Prostate gland (tissue), 2 donors: ENCODE results near the gene CEP97. TPM values are rescaled to one million over a fixed set of nuclear protein-coding genes. Genes with fewer than 3 reads are reported as not detected.

Experiments
- DNase-seq: peaks from one replicate; pipeline ENCODE4 v3.0.0-alpha.2; 2019; ENCODE audit warnings: low spot score
- H3K27ac ChIP-seq, 2 donors: fragments of 200-600 bp; sonication (generic); 2 replicates each; pipeline ENCODE4 v1.5.1; 2017 to 2019
- H3K27me3 ChIP-seq: fragments of 200-600 bp; sonication (generic); replicated peaks from 2 replicates; pipeline ENCODE4 v1.5.1; 2019; ENCODE audit not compliant: insufficient read depth
- H3K36me3 ChIP-seq, 2 donors: fragments of 200-600 bp; sonication (generic); 1 replicate in 1 of 2; 2 replicates in 1 of 2; pipeline versions ENCODE4 v1.5.1 to v1.8.1; 2017 to 2019
- H3K4me1 ChIP-seq: fragments of 200-600 bp; sonication (generic); replicated peaks from 2 replicates; pipeline ENCODE4 v1.5.1; 2019
- H3K4me3 ChIP-seq, 2 donors: fragments of 200-600 bp; sonication (generic); 2 replicates each; pipeline ENCODE4 v1.5.1; 2017 to 2019
- H3K9me3 ChIP-seq: fragments of 200-600 bp; sonication (generic); 2 replicates; pipeline ENCODE4 v1.5.1; 2017
- CTCF ChIP-seq, 4 experiments: fragments of 200-600 bp in 2 of 4; fragments of 450-650 bp in 2 of 4; sonication (generic) in 2 of 4; IDR thresholded peaks; 1 replicate in 3 of 4; 2 replicates in 1 of 4; pipeline ENCODE4 v1.5.1; 2016 to 2019; ENCODE audit warnings: antibody characterized with exemption in 4 of 4, mild to moderate bottlenecking in 2 of 4, moderate library complexity in 2 of 4
- POLR2A ChIP-seq: fragments of 450-650 bp; IDR thresholded peaks from one replicate; pipeline ENCODE4 v1.6.1; 2016; ENCODE audit warnings: antibody characterized with exemption, mild to moderate bottlenecking
- POLR2AphosphoS5 ChIP-seq: sonication (generic); formaldehyde crosslinking; IDR thresholded peaks from one replicate; pipeline ENCODE4 v1.6.1; 2017; ENCODE audit warnings: antibody characterized with exemption
- WGBS: methylation state at CpG from one replicate; pipeline ENCODE4 v1.1.5; 2018; 5-methylcytosine and 5-hydroxymethylcytosine counted together
- intact Hi-C: fragments of 100-400 bp; cut with DNase I; formaldehyde crosslinking; loops from one replicate; pipeline ENCODE4 v1.14.2; 2022
- total RNA-seq, 2 donors: library from RNA; depleted of rRNA; stranded (reverse); fragments of >200 nt; gene quantifications; one replicate each; pipeline ENCODE4 v1.1.0, GENCODE V29; 2016

Gene CEP97
- total RNA-seq, result 10 to 100 TPM in 1 of 2 donors, 1 to 10 TPM in 1; 5.5 to 14.7 TPM

DNA sequence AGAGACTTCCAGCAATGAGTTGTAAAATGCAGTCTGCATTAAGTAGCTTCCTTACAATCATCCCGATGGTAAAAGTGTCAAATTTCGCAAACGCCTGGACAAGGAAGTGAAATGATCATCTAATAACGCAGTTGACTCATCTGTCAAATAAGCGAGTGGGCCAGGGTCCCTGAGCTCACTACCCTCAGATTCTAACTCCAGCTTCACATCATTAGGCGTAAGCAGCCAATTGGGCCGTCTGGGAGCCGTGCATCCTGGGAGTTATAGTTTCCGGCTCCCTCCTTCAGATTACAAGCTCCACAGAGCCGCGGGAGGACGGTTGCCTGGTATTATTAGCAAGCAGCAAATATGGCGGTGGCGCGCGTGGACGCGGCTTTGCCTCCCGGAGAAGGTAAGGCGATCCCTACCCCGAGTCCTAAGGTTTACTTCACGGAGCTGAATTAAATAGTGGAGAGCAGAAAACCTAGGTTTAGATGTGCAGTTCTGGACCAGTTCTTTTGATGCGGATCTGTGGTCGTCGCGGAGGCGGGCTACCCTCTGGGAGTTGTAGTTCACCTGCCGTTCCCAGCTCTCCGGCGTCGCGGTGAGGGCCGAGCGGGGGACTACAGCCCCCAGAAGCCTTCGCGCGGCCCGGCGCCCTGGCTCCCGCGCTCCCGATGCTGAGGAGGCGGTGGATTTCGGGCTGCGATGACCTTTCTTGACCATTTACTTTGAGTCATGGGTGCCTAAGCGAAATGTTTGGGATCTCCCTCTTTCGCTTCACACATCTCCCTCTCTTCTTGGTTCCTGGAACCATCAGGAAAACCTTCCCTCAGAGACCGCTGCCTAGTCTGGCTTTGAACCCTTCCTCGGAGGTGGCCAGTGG lies at the start of gene CEP97:
Gene CEP97, plus strand, starts transcription at position 286 of the 865 bp plus-strand sequence. Its CDS starts 63 bp downstream, at position 349.
- Histone ChIP-seq H3K27me3 (no peaks in the 10 kb centered on the region), H3K36me3 (no peaks in the 10 kb centered on the region), H3K27ac (peak within 1 kb of the TSS; percentile 76), H3K4me3 (peak within 1 kb of the TSS; percentile 56 to 64), H3K4me1 (no peaks in the 10 kb centered on the region), H3K9me3 (no peaks in the 10 kb centered on the region)
- TF ChIP-seq POLR2A (peak; percentile 31), POLR2AphosphoS5 (peak; percentile 75), CTCF (IDR thresholded peaks at IDR 0.05) (peak in 2 of 4 experiments; percentile 16 to 18)
- intact Hi-C loops, result loop anchor here (1.0 kb wide), 1 partner anchor 55 kb away; the partner anchor contains the start of gene NXPE3
- under 1% methylated on average over 49 of the region's 49 CpGs for WGBS
- DNase-seq, result peak; percentile 90

DNA sequence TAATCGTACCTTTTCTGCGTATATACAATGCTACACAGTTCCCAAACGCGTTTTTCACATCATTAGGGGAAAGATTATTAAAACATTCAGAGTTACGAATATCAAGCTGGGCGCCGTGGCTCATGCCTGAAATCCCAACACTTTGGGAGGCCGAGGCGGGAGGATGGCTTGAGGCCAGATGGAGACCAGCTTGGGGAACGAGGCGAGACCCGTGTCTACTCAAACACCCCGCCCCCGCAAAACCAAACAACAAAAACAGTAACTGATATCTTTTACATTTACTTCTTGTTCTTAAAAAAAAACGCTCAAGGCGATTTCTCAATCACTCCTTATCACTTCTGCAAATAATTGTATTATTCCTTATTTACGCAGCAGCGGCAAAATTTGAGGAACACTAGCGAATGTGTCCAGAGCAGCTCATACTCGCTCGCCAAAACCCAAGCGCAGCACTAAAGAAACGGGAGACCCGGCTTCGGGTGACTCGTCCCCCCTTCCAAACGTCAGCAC lies 48.7 kb upstream of the CEP97 start:
- peak overlapping the region; percentile 94 to 98 for H3K27ac ChIP-seq
- 7% methylated on average over 27 of the region's 27 CpGs for WGBS
- TF ChIP-seq CTCF (IDR thresholded peaks at IDR 0.05), result no peak
- TF ChIP-seq POLR2AphosphoS5, result no peak
- TF ChIP-seq POLR2A, result no peak
- peak overlapping the region; percentile 70 to 97 for H3K4me3 ChIP-seq
- H3K36me3 ChIP-seq, result peaks cover 0 to 9% of the 10 kb centered on the region in 2 donors
- no peaks in the 10 kb centered on the region for H3K27me3 ChIP-seq
- H3K4me1 ChIP-seq, result peaks cover 9% of the 10 kb centered on the region
- DNase-seq, result peak; percentile 17
- no peaks in the 10 kb centered on the region for H3K9me3 ChIP-seq
- intact Hi-C loops, result loop anchor here (5.0 kb wide), 1 partner anchor 103 kb away; the partner anchor contains the start of gene PCNP

- peaks cover 9% of the 10 kb centered on the region for H3K4me1 ChIP-seq
- H3K27me3 ChIP-seq, result no peaks in the 10 kb centered on the region
- H3K36me3 ChIP-seq, result peaks cover 0 to 12% of the 10 kb centered on the region in 2 donors
- peak; percentile 92 for DNase-seq
- intact Hi-C loops, result loop anchor here (5.0 kb wide), 1 partner anchor 104 kb away; the partner anchor contains the start of gene PCNP
- H3K4me3 ChIP-seq, result peak overlapping the region; percentile 70 to 97
- H3K9me3 ChIP-seq, result no peaks in the 10 kb centered on the region
- under 1% methylated on average over 42 of the region's 57 CpGs for WGBS
- H3K27ac ChIP-seq, result peak overlapping the region; percentile 94 to 98
- peak; percentile 82 for TF ChIP-seq POLR2A
- peak in 2 of 4 experiments; percentile 34 to 37 for TF ChIP-seq CTCF (IDR thresholded peaks at IDR 0.05)
- TF ChIP-seq POLR2AphosphoS5, result peak; percentile 73
Observed at GRCh38 chr3:101676216-101676764, 48.1 kb upstream of the CEP97 start.

DNA sequence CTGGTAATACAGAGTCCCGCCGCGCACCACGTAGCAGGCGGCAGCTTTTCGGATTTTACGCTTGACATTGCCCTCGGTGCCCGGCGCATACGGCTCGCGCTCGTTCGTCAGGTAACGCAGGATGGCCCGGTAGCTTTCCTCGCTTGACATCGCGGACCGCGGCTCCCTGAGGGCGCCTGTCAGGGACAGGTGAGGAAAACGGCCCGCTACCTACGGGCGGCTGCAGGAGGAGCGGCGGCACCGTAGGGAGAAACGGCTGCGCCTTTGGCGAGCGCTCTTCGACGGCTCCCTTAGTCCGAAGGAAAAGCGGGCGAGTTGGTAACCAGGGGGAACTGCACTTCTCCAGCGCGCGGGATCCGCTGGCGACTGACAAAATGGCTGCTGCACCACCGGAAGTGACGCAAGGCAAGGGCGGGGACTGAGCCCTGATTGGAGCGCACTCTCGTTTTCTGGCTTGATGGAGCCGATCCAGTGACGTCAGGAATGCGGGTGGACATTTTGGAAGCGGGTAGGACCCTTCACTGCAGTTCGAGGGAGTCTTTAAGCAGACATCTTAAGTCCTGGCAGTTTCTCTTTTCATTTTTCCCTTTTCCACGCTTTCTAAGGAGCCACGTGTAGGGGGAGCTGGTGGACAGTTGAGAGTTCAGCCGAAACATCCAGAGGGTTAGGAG lies 47.5 kb upstream of the CEP97 start, which contains the start of gene ZBTB11:
Gene ZBTB11, minus strand, starts transcription at position 368 of the 671 bp plus-strand sequence. Its CDS starts 218 bp downstream, at position 150.
- peak within 1 kb of the TSS; percentile 94 to 98 for H3K27ac ChIP-seq
- H3K4me3 ChIP-seq, result peak within 1 kb of the TSS; percentile 70 to 97
- peaks cover 0 to 16% of the 10 kb centered on the region in 2 donors for H3K36me3 ChIP-seq
- WGBS, result under 1% methylated on average over 52 of the region's 57 CpGs
- H3K27me3 ChIP-seq, result no peaks in the 10 kb centered on the region
- DNase-seq, result peak; percentile 100
- H3K4me1 ChIP-seq, result peaks cover 9% of the 10 kb centered on the region
- TF ChIP-seq CTCF (IDR thresholded peaks at IDR 0.05) (peak in 3 of 4 experiments; percentile 28 to 57 (median 54)), POLR2AphosphoS5 (peak; percentile 99), POLR2A (peak; percentile 89)
- H3K9me3 ChIP-seq, result no peaks in the 10 kb centered on the region
- intact Hi-C loops, result loop anchor here (5.0 kb wide), 1 partner anchor 105 kb away; the partner anchor contains the start of gene PCNP
